Stimulated activated CD4-positive, alpha-beta T cell treated with anti-CD3 and anti-CD28 coated beads, Interleukin-1b, Interleukin-23, amount 100 ng/mL, for 48 hours (primary cell): ENCODE measurements around the gene NECTIN3.

Experiments
- DNase-seq: peaks from one replicate; pipeline ENCODE4 v3.0.0-alpha.2; 2020

Gene NECTIN3

GRCh38 chr3:111087924-111088469 lies 16.4 kb downstream of the NECTIN3 start:
- DNase-seq: no peak

- no peak for DNase-seq
Observed at GRCh38 chr3:111096487-111097209, 25.0 kb downstream of the NECTIN3 start.

- DNase-seq: no peak
Observed at GRCh38 chr3:111103807-111104206, 32.2 kb downstream of the NECTIN3 start.

DNA sequence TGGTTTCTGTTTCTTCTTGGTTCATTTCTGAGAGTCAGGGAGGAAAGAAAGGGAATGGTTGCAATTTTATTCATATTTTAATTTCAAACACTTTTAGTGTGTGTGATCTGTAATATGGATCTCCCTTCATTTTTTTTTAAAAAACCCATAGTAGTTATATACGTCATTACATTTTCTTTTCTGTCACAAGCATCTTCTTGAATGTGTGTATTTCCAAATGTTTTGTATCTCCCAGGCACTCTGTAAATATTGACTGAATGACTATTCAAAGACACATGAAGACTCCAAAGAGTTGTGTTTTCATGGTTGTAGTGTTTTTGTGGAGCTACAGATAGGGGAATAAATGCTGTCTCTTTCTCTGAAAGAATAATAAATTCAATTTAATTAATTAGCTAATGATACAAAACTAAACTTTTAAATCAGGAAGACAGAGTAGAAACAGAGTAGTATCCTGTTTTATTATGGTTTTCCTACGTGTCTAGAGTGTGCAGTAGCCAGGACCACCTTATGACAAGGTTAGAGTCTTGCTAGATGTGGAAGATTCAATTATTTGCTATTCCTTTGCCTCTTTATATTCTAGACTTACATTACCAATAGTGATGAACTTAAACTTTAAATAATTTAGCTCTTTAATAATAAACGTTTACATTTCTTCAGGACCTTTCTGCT lies 35.5 kb downstream of the NECTIN3 start:
- no peak for DNase-seq

- DNase-seq: no peak
Observed at GRCh38 chr3:111107662-111108035, 36.0 kb downstream of the NECTIN3 start.

GRCh38 chr3:111112913-111113312 lies 41.3 kb downstream of the NECTIN3 start:
- DNase-seq: no peak

DNA sequence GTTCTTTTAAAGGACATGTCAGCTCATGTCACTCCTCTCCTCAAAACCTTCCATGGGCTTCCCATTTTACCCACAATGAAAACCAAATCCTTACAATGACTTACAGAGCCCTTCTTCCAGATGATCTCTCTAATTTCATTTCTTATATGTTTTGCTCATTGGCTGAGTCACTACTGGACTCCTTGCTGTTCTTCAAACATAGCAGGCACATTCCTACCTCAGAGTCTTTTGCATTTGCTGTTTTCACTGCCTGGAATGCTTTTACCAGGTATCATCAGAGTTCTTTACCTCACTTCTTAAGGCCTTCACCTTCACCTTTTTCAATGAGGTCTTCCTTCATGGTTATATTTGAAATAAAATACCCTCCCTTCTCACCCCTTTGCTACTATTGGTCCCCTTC lies 57.3 kb downstream of the NECTIN3 start:
- no peak for DNase-seq

DNA sequence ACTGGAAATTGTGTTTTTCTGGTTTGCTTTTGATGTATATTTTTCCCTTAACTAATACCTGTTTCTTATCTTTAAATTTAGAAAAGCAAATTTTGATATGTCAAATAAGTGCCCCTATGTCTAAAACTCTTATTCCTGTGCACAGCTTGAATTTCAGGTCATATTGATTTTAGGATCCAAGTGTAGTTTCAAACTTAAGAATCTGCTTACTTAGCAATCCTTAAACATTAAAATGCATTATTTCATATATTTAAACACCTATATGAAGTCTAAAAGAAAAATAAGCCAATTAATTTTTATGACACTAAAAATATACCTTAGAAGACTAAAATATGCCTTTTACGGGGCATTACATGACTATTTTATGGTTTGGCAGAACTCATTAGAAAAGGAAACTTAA lies 59.2 kb downstream of the NECTIN3 start:
- DNase-seq: no peak

DNA sequence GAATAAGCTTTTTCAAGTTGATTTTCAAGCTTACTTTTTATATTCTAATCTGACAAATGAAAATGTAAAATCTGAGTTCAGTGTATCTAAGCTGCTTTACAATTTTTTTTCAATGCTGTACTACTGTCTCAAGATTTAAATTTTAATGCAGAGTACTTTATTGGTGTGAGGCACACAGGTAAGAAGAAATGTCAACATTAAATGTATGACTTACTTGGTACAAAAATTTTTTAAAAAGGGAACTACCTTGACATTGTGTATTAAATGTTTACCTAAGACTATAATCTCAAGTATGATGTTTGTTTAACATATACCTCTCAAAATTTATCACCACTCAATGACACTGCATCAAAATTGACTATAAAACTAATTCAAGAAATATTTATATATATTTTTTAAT lies 62.7 kb downstream of the NECTIN3 start:
- DNase-seq: no peak

GRCh38 chr3:111151438-111151837 lies 79.8 kb downstream of the NECTIN3 start:
- no peak for DNase-seq

- DNase-seq: no peak
Observed at GRCh38 chr3:111152496-111152895, 80.9 kb downstream of the NECTIN3 start.

- DNase-seq: no peak
Observed at GRCh38 chr3:111156517-111156916, 84.9 kb downstream of the NECTIN3 start.

GRCh38 chr3:111159391-111159790 lies 87.8 kb downstream of the NECTIN3 start:
- no peak for DNase-seq

GRCh38 chr3:111164621-111165020 lies 93.0 kb downstream of the NECTIN3 start:
- DNase-seq: no peak

DNA sequence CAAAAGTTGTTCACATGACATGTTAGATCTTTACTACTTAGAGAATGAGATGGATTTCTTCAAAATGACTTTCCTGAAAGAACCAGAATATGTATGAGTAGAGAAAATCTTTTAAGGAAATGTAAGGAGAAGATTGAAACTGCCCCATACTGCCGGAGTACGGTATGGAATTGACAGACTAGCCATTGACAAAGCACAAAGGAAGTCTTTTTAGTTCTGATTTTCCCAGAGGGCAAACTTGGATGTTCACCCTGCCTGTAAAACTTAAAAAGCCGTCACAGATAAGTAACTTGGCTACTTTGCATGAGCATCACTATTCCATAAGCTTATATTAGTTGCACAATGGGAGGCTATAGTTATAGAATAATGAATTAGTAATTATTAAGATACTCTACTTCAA lies 93.8 kb downstream of the NECTIN3 start:
- no peak for DNase-seq

- no peak for DNase-seq
Observed at GRCh38 chr3:111173328-111173900, 101.8 kb downstream of the NECTIN3 start.

- DNase-seq: no peak
Observed at GRCh38 chr3:111173906-111174305, 102.3 kb downstream of the NECTIN3 start.

GRCh38 chr3:111190518-111190917 lies 118.9 kb downstream of the NECTIN3 start:
- no peak for DNase-seq

- no peak for DNase-seq
Observed at GRCh38 chr3:111193472-111193871, 121.9 kb downstream of the NECTIN3 start.

- no peak for DNase-seq
Observed at GRCh38 chr3:111194048-111194447, 122.4 kb downstream of the NECTIN3 start.

DNA sequence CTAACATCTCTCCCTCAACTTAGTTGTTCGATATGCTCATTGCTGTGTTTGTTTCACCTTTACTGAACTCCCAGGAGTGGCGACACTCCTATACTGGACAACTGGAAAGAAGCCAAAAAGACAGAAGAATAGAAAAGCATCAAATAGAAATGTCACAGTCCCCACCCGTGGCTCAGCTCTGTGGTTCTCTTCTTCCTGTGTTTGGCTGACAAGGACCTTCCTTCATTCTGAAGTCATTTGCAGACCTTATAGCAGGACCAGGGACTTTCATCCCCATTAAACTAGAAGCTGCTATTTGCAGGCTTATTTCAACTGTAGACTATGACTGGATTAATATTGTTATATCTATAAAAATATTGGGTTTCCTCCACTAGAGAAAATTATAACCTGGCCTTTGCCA lies 125.9 kb downstream of the NECTIN3 start:
- no peak for DNase-seq

DNA sequence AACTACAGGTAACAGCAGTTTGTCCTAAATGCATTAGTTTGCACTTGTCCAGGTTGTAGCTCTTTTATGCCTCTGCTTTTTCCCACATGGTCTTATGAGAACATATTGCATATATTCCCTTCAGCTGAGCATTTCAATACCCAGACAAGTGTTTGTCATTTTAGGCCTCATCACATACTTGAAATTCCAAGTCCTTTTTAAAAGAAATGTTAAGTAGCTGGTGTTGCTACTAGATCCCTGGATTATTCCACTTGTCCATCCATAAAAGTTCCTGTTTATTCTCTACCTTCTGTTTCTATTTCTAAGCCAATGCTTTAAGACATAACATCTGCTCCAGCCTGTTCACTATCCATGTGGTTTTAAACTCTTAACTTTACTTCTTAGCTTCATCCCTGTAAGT lies 128.4 kb downstream of the NECTIN3 start:
- DNase-seq: no peak

- DNase-seq: no peak
Observed at GRCh38 chr3:111210003-111210711, 138.5 kb downstream of the NECTIN3 start.
